GM12864 (cell line): ENCODE measurements around the gene PPM1N.

ENCODE experiments used
- DNase-seq: peaks from one replicate; pipeline ENCODE4 v3.0.0-alpha.2; 2011; ENCODE audit warnings: low read depth
- H3K4me3 ChIP-seq: 2 replicates; pipeline ENCODE4 v1.5.1; 2011; ENCODE audit warnings: mild to moderate bottlenecking, low read depth, low read length, control low read depth
- TF ChIP-seq, protein P1 (sequence below): IDR thresholded peaks from 2 replicates; pipeline ENCODE4 v1.5.1; 2011; ENCODE audit warnings: low read depth, mild to moderate bottlenecking, moderate library complexity, low read length, control low read depth, inconsistent platforms; ENCODE audit errors: missing control alignments

The PPM1N gene

DNA sequence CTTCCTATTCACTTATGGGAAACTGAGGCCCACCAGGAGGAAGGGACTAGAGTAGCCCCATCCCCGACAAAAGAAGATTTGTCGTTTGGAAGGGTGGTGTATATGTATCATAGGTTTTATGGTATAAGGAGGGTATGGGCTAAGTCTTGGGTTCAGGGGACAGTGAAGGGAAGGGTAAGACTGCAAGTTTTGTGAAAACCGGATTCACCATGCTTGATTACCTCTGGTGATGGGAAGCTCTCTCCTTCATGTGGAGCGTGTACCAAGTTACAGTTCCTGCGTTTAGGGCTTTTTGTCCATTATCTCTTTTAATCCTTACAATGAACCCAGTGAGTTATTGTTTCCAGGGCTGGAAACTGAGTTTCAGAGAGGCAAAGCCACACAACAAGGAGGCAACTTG, 12.8 kb downstream of the PPM1N start:
- TF ChIP-seq, protein P1, sequence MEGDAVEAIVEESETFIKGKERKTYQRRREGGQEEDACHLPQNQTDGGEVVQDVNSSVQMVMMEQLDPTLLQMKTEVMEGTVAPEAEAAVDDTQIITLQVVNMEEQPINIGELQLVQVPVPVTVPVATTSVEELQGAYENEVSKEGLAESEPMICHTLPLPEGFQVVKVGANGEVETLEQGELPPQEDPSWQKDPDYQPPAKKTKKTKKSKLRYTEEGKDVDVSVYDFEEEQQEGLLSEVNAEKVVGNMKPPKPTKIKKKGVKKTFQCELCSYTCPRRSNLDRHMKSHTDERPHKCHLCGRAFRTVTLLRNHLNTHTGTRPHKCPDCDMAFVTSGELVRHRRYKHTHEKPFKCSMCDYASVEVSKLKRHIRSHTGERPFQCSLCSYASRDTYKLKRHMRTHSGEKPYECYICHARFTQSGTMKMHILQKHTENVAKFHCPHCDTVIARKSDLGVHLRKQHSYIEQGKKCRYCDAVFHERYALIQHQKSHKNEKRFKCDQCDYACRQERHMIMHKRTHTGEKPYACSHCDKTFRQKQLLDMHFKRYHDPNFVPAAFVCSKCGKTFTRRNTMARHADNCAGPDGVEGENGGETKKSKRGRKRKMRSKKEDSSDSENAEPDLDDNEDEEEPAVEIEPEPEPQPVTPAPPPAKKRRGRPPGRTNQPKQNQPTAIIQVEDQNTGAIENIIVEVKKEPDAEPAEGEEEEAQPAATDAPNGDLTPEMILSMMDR: no peak
- no peak for DNase-seq

DNA sequence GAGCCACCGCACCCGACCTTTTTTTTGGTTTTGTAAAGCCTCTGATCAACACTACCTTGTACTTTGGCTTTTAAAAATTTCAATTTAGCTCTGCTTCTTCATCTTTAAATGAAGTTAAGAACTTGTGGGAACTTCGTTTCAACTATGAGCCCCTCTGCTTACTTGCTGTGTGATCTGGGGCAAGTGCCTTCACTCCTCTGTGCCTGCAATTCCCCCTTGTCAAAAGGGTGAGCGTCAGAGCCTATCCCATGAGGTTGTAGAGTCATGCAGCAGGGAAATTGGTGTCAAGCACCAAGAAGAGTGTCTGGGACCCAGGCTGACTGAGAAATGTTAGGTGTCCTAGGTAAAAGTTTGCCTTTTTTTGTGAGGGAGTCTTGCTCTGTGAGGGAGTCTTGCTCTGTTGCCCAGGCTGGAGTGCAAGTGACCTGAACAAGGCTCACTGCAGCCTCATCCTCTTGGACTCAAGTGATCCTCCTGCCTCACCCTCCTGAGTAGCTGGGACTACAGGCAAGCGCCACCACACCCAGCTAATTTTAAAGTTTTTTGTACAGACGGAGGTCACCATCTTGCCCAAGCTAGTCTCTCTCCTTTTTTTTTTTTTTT, 14.7 kb downstream of the PPM1N start:
- TF ChIP-seq, protein P1: no peak

More for the DNA sequence above, 12.8 kb downstream of the PPM1N start:
- no peak overlapping the region for H3K4me3 ChIP-seq

GRCh38 chr19:45514376-45515051, 16.3 kb downstream of the PPM1N start:
- TF ChIP-seq, protein P1: no peak
- no peak overlapping the region for H3K4me3 ChIP-seq
- no peak for DNase-seq

More for the DNA sequence above, 14.7 kb downstream of the PPM1N start:
- DNase-seq: no peak
- H3K4me3 ChIP-seq: peak overlapping the region; percentile 1

DNA sequence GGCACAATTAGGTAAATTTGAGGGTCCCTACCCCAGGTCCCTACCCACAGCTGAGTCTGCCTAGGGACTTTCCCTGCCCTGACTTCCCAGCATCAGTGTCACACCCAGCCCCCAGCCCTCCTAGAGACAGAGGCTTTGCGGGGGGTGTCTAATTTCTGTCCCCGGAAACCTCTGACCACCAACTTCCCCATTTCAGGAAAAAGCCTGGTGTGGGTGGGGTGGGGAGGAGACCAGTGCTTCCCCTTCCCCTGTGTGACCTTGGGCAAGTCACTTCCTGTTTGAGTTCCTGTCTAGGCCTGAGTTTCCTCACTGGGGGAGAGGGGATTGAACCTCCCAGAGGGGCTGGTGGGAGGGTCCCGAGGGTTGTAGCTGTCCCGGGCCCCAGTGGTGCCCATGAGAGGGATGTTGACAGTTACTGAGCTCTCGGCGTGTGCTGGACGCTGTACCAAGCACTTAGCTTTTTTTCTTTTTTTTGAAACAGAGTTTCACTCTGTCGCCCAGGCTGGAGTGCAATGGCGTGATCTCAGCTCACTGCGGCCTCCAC, 16.9 kb downstream of the PPM1N start:
- no peak overlapping the region for H3K4me3 ChIP-seq
- DNase-seq: peak; percentile 57
- TF ChIP-seq, protein P1: no peak

DNA sequence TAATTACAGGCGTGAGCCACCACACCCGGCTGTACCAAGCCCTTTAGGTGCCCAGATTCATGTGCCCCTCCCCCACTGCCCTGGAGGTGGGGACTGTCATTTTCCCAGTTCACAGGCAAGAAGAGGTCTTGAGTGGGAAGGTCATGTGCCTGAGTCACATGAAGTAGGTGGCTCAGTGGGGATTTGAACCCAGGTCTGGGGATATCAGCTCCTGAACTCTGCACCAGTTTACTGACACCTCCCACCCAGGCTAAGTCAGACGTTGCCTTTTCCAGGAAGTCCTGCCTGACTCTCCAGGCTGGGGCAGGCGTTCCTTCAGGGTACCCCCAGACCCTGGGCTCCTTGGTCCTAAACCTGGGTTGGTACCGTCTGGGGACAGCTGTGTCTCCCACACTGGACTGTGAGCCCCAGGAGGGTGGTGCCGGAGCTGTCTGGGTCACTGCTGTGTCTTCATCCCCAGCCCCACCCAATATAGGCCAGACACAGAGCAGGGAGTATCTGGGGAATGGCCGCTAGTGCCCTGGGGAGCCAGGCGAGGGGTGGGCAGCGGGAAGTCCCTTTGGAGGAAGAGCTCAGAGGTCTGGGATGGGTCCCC, 17.7 kb downstream of the PPM1N start:
- TF ChIP-seq, protein P1: no peak
- no peak for DNase-seq

DNA sequence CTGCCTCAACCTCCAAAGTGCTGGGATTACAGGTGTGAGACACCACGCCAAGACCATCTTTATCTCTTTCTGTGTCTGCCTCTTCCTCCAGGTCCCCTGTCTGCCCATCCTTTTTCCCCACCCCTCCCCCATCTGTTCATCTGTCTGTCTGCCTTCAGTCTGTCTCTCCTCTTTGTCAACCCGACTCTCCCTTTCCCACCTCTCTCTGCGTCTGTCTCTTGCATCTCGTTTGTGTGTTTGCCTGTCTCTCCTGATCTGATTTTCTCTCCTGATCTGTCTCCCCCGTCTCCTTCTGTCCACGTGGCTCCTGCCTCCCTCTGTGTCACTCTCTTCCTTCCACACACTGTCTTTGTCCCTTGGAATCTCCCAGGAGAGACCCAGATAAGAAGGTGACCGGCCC, 19.0 kb downstream of the PPM1N start:
- TF ChIP-seq, protein P1: no peak
- DNase-seq: no peak
- H3K4me3 ChIP-seq: no peak overlapping the region

More for the DNA sequence above, 17.7 kb downstream of the PPM1N start:
- no peak overlapping the region for H3K4me3 ChIP-seq
